ENCODE measurements around the gene OS9.

OS9 gene

GRCh38 chr12:57724003-57724935, 30.3 kb downstream of the OS9 start:
- no peak for DNase-seq

GRCh38 chr12:57724936-57725740, 31.2 kb downstream of the OS9 start:
- no peak for DNase-seq

GRCh38 chr12:57725851-57726150, 31.9 kb downstream of the OS9 start:
- no peak for DNase-seq

GRCh38 chr12:57726151-57726883, 32.4 kb downstream of the OS9 start:
- no peak for DNase-seq

GRCh38 chr12:57726884-57727757, 33.2 kb downstream of the OS9 start:
- DNase-seq = no peak

- DNase-seq = no peak
Measured at GRCh38 chr12:57727758-57728395, 33.9 kb downstream of the OS9 start.

- no peak for DNase-seq
Measured at GRCh38 chr12:57729321-57729844, 35.5 kb downstream of the OS9 start.

GRCh38 chr12:57730336-57731067, 36.6 kb downstream of the OS9 start:
- no peak for DNase-seq

GRCh38 chr12:57731411-57732080, 37.6 kb downstream of the OS9 start:
- DNase-seq = no peak

- DNase-seq = no peak
Measured at GRCh38 chr12:57732270-57732669, 38.3 kb downstream of the OS9 start.

- no peak for DNase-seq
Measured at GRCh38 chr12:57732726-57733593, 39.0 kb downstream of the OS9 start.

- DNase-seq = no peak
Measured at GRCh38 chr12:57733928-57734327, 40.0 kb downstream of the OS9 start.

GRCh38 chr12:57734591-57734990, 40.7 kb downstream of the OS9 start:
- DNase-seq = no peak

GRCh38 chr12:57735198-57735855, 41.4 kb downstream of the OS9 start:
- DNase-seq = no peak

GRCh38 chr12:57735952-57736740, 42.2 kb downstream of the OS9 start:
- DNase-seq = no peak

GRCh38 chr12:57736741-57737466, 43.0 kb downstream of the OS9 start:
- no peak for DNase-seq

Measured in GDM1 (cell line).